ENCODE results near the gene CEMIP. TPM values are rescaled to one million over a fixed set of nuclear protein-coding genes. Genes with fewer than 3 reads are reported as not detected.

Gene CEMIP
- total RNA-seq, 4 donors from 2014 or later: 0.04 TPM; not detected in 3

DNA sequence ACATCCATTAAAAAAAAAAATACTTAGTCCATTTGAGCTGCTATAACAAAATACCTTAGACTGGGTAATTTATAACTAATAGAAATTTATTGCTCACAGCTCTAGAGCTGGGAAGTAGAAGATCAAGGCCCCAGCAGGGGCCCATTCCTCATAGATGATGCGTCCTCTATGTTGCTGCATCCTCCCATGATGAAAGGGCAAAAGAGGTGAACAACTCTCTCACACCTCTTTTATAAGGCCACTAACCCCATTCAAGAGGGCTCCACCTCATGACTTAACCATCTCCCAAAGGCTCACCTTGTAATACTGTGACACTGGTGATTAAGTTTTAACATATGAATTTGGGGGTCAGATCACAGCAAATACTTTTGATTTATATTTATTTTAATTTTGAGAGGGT, 218.5 kb downstream of the CEMIP start:
- Histone ChIP-seq H3K36me3 (no peaks in the 10 kb centered on the region), H3K4me1 (no peaks in the 10 kb centered on the region), H3K4me3 (no peak overlapping the region), H3K27me3 (peaks cover 5 to 18% (median 12%) of the 10 kb centered on the region in 3 donors), H3K9me3 (no peaks in the 10 kb centered on the region), H3K27ac (no peak overlapping the region)
- intact Hi-C loops (cut with DNase I; ENCODE audit: low total_unique reads): loop anchor here (5.0 kb wide), 1 partner anchor 110 kb away; no protein-coding TSS in a partner anchor
- DNase-seq: no peak
- in situ Hi-C loops (cut with MboI; ENCODE audit: low sequenced_read_pairs in 4 of 4): loop anchor here in 3 of 4 donors (10.0 to 25.0 kb wide), 3 partner anchors 107 to 267 kb away; no protein-coding TSS in a partner anchor
- TF ChIP-seq, protein P1, sequence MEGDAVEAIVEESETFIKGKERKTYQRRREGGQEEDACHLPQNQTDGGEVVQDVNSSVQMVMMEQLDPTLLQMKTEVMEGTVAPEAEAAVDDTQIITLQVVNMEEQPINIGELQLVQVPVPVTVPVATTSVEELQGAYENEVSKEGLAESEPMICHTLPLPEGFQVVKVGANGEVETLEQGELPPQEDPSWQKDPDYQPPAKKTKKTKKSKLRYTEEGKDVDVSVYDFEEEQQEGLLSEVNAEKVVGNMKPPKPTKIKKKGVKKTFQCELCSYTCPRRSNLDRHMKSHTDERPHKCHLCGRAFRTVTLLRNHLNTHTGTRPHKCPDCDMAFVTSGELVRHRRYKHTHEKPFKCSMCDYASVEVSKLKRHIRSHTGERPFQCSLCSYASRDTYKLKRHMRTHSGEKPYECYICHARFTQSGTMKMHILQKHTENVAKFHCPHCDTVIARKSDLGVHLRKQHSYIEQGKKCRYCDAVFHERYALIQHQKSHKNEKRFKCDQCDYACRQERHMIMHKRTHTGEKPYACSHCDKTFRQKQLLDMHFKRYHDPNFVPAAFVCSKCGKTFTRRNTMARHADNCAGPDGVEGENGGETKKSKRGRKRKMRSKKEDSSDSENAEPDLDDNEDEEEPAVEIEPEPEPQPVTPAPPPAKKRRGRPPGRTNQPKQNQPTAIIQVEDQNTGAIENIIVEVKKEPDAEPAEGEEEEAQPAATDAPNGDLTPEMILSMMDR (IDR thresholded peaks at IDR 0.05 in 4 of 5, conservative IDR thresholded peaks at IDR 0.05 in 1 of 5): no peak
- no peak for TF ChIP-seq POLR2A (IDR thresholded peaks at IDR 0.05)
- ATAC-seq: no peak

DNA sequence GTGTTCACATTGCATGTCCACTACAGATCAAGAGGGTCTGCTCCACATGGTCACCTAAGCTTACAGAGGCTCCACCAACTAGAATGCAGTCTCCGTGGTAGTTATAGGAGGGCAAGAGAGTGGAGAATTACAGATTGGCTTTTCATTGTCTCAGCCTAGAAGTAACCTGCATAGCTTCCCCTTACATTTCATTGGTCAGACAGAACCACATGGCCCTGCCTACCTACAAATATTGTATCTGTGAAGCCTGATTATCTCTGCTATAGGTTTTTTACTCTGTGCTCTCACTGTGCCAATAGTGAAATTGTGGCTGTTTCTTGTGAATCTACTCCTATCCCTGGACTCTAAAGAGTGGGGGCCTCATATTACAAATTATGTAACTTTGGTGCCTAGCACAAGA, 219.1 kb downstream of the CEMIP start:
- Histone ChIP-seq H3K4me3 (no peak overlapping the region), H3K27me3 (peaks cover 5 to 23% (median 12%) of the 10 kb centered on the region in 3 donors), H3K27ac (peak overlapping the region in 3 of 4 donors; percentile 19 to 59 (median 33)), H3K36me3 (no peaks in the 10 kb centered on the region), H3K9me3 (no peaks in the 10 kb centered on the region), H3K4me1 (no peaks in the 10 kb centered on the region)
- no peak for DNase-seq
- no peak for ATAC-seq
- in situ Hi-C loops (cut with MboI; ENCODE audit: low sequenced_read_pairs in 4 of 4): loop anchor here in 3 of 4 donors (10.0 to 25.0 kb wide), 3 partner anchors 107 to 267 kb away; no protein-coding TSS in a partner anchor
- TF ChIP-seq, protein P1 (IDR thresholded peaks at IDR 0.05 in 4 of 5, conservative IDR thresholded peaks at IDR 0.05 in 1 of 5): no peak
- no peak for TF ChIP-seq POLR2A (IDR thresholded peaks at IDR 0.05)
- intact Hi-C loops (cut with DNase I; ENCODE audit: low total_unique reads): loop anchor here (5.0 kb wide), 1 partner anchor 109 kb away; no protein-coding TSS in a partner anchor

DNA sequence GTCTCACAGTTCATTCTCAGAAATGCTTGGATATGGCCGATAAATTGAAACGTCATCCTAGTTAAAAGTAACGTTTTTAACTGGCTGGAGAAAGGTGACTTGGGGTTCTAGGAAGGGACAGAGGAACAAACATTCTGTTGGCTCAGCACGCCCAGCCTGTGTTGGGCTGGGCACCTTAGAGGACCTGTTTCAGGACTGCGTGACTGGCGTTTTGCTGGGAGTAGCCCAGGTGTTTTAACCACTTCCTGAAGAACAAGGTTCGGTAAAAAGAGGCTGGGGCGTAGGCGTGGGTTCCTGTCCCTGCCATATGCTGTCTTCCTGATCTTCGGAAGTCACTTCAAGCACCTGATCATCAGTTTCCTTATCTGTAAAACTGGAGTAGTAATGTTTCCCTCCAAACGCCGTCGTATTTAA, 220.5 kb downstream of the CEMIP start:
- ATAC-seq: no peak
- Histone ChIP-seq H3K36me3 (no peaks in the 10 kb centered on the region), H3K4me3 (peak overlapping the region; percentile 61 to 93 (median 74)), H3K9me3 (no peaks in the 10 kb centered on the region), H3K27me3 (peaks cover 8 to 31% (median 12%) of the 10 kb centered on the region in 3 donors), H3K4me1 (peaks cover 0 to 8% of the 10 kb centered on the region in 2 donors), H3K27ac (peak overlapping the region; percentile 70 to 87 (median 84))
- intact Hi-C loops (cut with DNase I; ENCODE audit: low total_unique reads): loop anchor here (5.0 kb wide), 2 partner anchors 108 to 1048 kb away; partner anchors contain the start of gene MEX3B
- no peak for DNase-seq
- TF ChIP-seq POLR2A (IDR thresholded peaks at IDR 0.05): no peak
- TF ChIP-seq, protein P1 (IDR thresholded peaks at IDR 0.05 in 4 of 5, conservative IDR thresholded peaks at IDR 0.05 in 1 of 5): no peak
- in situ Hi-C loops (cut with MboI; ENCODE audit: low sequenced_read_pairs in 4 of 4): loop anchor here in 3 of 4 donors (10.0 to 25.0 kb wide), 3 partner anchors 105 to 265 kb away; no protein-coding TSS in a partner anchor

DNA sequence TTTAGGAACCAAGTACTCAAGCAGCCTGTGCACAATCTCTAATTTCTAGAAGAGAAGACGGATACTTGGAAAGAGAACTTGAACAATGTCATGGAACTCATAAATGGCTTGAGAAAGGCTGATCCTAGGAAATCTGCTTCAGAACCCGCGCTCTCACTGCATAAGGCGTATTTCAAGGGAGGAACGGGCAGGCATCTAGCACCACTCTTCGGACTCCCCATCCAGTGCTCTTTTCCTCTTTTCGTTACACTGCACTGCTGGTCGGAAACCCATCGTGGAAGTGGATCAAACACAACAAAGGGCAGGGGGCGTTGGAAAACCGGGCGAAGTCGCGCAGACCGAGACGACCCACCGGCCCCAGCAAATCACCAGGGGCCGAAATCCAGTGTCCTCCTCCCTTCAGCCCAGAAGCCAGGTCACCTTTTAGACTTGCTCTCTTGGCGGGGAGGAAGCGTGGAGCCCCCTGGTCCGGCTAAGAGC, 221.0 kb downstream of the CEMIP start:
- TF ChIP-seq, protein P1 (IDR thresholded peaks at IDR 0.05 in 4 of 5, conservative IDR thresholded peaks at IDR 0.05 in 1 of 5): no peak
- no peak for TF ChIP-seq POLR2A (IDR thresholded peaks at IDR 0.05)
- Histone ChIP-seq H3K27me3 (peaks cover 8 to 31% (median 12%) of the 10 kb centered on the region in 3 donors), H3K4me3 (peak overlapping the region; percentile 61 to 93 (median 74)), H3K27ac (peak overlapping the region; percentile 70 to 87 (median 84)), H3K9me3 (no peaks in the 10 kb centered on the region), H3K4me1 (peaks cover 0 to 8% of the 10 kb centered on the region in 2 donors), H3K36me3 (no peaks in the 10 kb centered on the region)
- in situ Hi-C loops (cut with MboI; ENCODE audit: low sequenced_read_pairs in 4 of 4) (no loop called here), intact Hi-C loops (cut with DNase I; ENCODE audit: low total_unique reads) (loop anchor here (5.0 kb wide), 1 partner anchor 1047 kb away; the partner anchor contains the start of gene MEX3B)
- DNase-seq (no peak), ATAC-seq (no peak)
